Measurements from ENCODE around the gene SEC14L2.

DNA sequence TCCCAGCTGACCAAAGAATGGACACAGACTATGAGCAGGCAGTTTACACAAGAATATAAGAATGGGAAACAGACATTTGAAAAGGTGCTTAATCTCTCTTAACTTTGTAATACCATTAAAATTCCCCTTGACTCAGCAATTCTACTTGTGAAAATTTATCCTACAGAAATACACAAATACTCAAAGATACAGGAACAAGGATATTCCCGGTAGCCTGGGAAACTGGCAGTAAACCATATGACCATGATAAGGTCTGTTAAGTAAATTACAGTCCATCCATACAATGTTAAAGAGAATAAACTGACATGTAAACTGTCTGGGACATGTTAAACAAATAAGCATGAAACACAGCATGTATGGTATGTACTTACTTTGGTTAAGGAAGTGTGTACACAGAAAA is 20.0 kb downstream of the SEC14L2 start:
- TF ChIP-seq, protein P1, sequence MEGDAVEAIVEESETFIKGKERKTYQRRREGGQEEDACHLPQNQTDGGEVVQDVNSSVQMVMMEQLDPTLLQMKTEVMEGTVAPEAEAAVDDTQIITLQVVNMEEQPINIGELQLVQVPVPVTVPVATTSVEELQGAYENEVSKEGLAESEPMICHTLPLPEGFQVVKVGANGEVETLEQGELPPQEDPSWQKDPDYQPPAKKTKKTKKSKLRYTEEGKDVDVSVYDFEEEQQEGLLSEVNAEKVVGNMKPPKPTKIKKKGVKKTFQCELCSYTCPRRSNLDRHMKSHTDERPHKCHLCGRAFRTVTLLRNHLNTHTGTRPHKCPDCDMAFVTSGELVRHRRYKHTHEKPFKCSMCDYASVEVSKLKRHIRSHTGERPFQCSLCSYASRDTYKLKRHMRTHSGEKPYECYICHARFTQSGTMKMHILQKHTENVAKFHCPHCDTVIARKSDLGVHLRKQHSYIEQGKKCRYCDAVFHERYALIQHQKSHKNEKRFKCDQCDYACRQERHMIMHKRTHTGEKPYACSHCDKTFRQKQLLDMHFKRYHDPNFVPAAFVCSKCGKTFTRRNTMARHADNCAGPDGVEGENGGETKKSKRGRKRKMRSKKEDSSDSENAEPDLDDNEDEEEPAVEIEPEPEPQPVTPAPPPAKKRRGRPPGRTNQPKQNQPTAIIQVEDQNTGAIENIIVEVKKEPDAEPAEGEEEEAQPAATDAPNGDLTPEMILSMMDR (IDR thresholded peaks at IDR 0.05; ENCODE audit: insufficient read depth, low read depth, low read length), result no peak
- TF ChIP-seq EZH2 (IDR thresholded peaks at IDR 0.05; ENCODE audit: insufficient read depth, low read length), result no peak

Data from astrocyte (in vitro differentiated cells and primary cell).